ENCODE measurements around the gene RXRA.

Gene RXRA

DNA sequence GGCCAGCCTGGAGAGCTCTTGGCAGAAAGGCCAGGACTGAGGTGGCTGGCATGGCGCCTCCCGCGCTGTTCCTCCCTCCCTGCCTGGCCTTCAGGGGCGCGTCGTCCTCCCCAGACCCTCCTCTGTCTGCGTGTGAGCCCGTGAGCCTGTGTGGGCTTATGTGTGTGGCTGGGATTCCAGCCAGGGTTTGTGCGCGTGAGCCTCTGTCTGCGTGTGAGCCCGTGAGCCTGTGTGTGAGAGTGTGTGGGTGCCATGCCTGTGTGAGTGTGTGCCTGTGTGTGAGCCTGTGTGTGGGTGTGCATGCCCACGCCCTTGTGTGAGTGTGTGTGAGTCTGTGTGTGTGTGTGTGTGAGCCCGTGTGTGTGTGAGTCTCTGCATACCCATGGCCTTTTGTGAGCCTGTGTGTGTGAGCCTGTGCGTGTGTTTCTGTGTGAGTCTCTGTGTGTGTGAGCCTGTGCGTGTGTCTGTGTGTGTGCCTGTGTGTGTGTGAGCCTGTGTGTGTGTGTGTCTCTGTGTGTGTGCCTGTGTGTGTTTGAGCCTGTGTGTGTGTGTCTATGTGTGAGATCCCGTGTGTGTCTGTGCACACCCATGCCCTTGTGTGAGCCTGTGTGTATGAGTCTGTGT lies 13.0 kb downstream of the RXRA start:
- DNase-seq: no peak

DNA sequence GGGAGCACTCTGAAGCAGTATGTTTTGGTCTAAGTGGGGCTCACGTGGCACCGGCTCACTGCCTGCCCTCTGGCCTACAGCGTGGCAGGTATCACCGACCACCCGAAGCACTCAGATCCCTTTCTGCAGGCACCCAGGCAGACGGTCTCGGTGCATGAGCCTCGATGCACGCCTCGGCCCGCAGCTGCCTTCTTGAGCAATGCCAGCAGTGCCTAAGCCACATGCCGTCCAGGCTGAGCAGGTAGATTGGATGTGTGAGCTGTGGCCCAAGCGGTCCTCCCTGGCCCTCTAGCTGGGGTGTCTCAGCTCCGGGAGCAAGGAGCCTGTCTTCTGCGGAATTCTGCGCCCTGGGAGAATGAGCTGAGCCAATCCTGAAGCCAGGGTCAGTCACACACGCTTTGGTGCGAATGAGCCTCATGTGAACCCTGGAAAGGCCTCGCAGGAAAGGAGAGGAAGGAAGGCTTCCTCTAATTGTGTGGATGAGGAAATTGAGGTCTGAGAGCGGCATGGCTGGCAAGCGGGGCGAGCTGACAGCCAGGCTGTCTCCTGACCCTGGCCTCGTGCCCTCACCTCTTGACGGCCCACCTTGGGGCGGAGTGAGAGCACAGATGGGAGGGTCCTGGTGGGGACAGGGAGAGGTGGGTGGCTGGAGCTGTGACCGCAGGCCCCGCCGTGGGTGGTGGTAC lies 14.4 kb downstream of the RXRA start:
- DNase-seq: no peak

DNA sequence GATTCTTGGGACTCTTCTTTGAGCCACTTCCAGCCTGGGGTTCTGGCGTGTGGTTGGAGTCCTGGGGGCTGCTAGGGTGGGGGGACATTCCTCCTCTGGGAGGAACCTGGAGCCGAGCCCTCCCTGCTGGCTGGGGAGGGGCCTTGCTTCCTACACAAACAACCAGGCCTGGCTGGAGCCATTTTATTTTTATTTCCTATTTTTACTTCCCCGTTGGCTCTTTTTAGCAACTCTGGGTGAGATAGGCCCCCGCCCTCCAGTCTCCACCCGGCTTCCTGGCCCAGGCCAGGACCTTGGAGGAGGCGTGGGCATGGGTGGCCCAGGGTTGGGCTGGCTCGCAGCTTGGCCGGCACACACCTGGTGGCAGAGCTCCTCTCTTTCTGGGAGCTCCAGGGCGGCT lies 15.1 kb downstream of the RXRA start:
- no peak for DNase-seq

DNA sequence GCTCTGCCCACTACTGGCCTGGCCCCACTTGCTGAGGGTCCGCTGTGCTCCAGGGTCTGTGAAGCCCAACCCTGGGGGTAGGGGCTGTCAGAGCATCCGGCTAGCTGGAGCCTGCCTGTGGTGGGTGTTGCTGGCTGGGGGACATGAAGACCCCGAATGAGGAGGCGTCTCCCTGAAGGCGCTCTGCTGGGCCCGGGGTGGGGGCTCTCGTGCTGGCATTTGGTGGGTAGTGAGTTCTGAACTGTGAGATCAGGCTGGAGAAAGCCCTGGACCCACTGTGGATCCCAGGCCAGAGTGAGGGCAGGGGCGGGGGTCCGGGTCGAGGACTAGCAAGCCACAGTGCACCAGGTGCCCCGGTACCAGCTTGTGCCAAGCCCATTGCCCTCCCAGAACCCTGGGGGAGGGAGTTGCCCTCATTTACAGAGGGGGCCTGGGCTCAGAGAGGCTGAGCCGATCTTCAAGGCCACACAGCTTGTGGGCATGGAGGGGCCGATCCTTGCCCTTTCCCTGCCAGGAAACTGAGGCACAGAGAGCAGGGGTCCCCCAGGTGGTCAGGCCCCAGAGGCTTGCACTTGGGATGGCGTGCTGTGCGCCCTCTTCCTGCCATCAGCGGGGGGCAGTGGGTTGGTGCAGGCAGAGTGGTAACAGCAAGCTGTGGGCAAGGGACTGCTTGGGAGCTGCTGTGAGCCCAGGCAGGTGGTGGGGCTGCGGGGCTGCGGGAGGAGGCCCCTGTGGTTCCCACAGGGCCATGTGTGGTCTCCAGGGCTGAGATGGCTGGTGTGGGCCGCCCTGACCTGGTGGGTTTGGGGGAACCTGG lies 15.9 kb downstream of the RXRA start:
- DNase-seq: no peak

DNA sequence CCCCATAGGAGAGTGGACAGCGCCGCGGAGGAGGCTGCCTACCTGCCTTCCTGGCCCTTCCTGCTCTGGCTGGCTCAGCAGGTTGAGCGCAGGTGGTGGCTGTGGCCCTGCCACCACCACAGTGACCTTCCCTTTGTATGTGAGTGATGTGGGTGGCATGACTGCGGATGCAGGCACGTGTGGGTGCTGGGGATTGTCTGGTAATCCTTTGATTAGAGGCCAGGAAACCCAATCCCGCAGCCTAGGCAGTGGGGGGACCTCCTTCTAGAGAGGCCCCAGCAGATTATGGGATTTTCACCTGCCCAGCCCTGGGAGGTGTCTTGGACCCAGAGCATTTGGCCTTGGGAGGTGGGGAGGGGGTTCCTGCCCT lies 16.5 kb downstream of the RXRA start:
- DNase-seq: no peak

DNA sequence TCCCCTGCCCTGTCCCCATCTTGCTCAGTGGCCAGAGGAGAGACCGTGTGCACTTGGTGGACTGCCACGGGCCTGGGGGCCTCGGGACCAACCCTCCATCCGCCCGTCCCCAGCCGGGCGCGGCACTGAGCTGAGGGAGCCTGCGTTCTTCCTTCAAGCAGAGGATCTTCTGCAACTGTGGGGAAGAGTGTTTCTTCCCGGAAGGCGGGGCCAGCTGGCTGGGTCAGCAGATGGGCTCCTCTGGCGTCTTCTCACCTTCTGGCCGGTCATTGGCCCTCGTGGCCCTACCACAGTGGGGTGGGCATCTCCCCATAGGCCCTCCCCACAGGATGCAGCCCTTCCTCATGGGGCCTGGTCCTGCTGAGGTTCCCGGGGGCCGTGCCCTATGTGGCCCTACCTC lies 17.4 kb downstream of the RXRA start:
- no peak for DNase-seq

DNA sequence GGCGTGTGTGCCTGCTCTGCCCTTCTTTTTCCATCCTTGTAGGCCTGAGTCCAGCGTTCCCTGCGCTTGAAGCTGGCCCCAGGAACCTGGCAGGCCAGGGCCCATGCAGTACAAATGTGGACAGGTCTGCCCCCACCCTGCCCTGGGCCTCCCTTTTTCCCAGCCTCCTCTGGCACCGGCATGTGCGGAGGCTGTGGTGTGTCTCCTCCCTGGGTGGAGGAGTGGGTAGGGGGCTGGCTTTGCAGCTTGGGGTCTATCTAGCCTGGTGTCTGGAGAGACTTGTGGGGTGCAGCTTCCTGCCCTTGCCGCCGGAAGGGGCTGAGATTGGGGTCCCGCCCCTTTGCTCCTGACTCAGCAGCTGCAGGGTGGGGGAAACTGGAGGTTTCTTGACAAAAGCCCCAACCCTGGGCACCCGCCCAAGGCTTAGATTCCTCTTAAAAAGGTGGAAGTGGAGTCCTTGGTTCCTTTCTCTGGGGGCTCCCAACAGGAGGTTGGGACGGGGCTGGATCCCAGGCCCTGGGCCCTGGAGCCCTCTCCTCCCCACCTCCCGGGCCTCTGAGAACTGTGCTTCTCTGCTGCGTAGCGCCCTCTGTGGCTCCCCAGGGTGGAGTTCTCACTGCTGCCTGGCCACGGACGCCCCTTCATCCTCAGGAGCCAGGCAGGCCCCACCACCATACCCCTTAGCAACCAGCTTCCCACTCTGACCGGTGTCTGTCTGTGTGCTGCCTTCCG lies 18.0 kb downstream of the RXRA start:
- DNase-seq: no peak

DNA sequence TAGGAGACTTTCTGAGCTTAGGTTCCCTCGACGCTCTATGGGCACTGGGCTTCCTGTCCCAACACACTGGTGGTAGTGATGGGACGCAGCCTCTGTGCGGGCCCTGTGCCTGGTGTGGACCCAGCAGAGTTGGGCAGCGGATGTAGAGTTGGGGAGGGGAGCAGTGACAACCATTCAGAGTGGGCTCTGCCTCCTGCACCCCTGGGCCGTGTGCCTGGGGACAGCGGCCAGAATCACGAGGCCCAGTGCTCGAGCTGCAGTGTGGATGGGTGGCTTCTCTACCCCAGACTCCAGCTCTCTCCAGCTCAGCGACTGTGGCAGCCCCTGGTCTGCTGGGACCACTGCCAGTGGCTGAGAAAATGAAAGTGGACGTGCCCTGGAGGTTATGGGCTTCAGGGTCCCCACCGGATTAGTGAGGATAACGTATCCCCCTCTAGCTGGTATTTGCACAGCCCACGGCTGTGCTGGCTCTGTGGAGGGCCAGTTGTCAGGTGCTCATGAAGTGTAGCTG lies 18.6 kb downstream of the RXRA start:
- no peak for DNase-seq

DNA sequence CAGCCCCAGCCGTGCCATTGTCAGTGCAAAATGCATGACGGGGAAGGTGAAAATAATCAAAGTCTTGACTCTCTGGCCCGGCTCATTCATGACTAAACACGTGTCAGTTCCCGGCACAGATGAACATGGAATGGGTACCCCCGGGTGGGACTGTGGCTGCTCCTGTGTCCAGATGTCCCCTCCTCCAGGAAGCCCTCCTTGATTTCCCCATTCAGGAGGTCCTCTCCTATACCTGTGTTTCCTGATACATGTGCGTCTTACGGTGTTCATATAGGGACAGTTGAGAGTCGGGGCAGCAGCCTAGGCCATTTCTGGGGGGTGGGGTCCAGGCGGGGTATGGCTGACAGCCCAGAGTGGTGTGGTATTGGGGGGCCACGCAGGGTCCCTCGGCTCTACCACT lies 19.5 kb downstream of the RXRA start:
- no peak for DNase-seq

DNA sequence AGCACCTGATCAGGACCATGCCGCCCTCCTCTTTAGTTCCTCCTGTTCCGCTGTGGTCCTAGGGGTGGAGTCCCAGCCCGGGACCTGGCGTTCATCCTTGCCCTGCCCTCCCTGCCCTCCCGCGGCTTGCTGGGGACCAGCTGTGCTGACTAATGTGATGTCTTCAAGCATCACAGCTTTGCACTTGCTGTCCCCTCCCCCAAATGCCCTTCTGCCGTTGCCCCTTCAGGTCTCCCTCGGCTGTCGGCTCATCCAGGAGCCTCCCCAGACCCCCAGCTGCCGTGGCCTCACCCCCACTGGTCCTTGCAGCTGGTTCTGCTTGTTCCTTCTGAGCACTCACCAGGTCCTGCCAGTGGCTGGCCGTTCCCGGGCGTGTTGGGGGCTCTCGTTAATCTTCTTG lies 19.9 kb downstream of the RXRA start:
- DNase-seq: no peak

DNA sequence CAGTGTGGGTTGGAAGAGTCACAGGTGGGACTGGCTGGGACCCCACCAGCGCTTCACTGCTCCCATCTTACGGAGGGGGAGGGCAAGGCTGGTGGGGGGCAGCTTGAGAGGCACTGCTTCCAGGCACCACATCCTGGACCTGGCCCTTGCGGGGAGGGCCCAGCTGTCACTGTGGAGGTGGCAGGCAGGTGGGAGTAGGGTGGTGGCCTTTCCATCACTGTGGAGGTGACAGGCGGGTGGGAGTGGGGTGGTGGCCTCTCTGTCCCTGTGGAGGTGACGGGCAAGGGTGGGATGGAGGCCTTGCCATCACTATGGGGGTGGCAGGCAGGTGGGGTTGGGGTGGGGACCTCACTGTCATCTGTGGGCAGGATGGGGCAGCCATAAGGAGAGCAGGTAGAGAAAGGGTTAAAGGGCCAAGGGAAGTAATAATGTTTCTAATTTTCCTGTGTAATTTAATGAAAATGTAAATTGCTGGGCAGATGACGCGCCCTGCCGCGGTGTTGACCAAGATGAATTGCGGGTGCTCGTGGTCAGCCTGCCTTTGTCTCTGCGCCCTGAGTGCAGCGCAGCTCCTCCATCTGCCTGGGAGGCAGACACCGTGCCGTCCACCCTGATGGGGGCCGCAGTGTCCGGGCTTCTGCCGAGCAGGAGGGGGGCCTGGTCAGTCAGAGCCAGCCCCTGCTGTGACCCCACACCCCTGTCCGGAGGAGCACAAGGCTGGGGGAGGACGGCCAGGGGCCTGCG lies 20.8 kb downstream of the RXRA start:
- DNase-seq: no peak

DNA sequence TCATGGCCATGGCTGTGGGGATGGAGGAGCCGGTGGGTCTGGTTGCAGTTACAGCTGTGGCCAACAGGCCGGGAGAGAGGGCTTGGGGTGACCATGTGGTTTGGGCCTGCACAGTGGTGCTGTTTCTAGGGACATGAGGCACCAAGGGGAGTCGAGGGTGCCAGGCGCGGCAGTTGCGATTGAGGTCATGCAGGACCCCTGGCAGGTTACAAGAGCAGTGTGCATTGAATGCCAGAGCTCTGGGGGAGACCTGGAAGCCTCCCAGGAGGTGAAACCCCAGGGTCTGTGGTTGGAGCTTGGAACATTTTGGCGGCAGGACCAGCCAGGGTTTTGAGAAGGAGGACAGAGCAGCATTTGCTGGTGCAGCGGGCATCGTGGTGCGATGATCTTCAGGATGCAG lies 21.7 kb downstream of the RXRA start:
- no peak for DNase-seq

DNA sequence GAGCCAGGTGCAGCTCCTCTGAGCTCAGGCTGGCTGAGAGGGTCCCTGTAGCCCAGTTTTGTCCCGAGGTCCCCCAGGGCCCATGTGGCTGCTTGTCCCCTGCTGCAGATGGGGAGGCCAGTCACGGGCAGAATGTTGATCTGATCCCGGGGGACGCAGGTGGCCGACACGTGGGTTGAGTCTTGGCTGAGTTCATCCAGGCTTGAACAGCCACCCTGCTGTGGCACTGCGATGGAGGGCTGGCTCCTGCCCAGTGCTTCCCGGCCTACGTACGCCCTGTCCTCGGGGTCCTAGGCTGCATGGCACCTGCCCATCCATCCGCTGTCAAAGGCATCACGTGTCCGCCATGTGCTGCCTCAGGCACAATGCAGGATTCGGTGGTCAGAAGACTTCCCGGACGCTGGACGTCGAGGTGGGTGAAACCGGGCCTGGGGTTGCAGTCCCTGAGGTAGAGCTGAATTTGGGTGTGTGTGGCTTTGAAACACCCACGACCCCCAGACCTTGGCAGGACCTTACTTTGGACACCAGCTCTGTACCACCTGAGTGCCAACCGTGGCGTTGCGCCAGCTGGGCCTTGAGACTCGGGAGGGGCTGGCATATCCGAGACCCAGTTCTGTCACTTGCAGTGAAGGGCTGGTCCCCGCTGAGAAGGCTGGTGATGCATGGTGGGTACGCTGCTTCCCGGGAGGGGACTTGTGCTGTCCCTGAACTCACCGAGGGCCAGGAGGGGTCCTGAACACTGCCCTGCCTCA lies 22.3 kb downstream of the RXRA start:
- DNase-seq: no peak

DNA sequence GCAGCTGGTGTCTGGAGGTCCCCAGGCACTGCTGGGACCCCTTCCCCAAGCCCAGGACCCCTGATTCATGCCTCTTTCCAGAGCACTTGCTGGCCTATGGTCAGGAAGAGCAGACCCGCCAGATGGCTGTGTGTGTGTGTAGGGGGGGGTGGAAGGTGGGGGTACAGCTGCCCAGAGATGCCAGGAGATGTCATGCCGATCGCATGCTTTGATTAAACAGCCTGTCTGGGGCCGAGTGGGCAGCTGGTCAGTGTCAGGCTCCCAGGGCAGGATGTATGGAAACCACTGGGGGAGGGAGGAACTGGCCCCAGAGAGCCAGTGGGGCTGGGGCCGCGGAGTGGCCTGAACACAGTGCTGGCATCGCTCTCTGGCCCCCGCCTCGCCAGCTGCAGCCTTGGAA lies 23.7 kb downstream of the RXRA start:
- DNase-seq: no peak

DNA sequence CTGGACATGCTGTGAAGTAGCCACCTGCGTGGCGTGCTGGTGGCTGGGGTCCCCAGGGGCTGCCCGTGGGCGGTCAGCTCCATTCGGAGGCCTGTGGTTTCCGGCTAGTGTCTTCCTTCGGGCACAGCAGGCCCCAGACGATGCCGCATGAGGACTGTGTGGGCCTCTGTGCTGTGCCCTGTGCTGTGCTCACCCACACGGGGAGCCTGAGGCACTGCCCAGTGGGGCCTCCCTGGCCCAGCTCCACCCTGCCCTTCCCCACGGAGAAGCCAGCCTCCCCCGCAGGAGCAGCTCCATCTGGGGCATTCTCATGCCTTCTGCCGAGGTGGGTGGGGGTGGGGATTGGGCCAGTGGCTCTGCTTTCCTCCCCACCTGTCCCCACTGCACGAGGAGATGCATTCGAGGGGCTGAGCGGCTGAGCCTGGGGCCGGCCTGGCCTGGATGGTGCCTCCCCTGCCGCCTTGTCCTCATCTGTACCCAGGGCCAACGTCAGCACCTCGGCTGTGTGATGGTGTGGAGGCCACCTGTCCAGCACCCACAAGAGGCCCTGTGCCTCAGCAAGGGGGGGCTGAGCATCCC lies 24.2 kb downstream of the RXRA start:
- DNase-seq: no peak

DNA sequence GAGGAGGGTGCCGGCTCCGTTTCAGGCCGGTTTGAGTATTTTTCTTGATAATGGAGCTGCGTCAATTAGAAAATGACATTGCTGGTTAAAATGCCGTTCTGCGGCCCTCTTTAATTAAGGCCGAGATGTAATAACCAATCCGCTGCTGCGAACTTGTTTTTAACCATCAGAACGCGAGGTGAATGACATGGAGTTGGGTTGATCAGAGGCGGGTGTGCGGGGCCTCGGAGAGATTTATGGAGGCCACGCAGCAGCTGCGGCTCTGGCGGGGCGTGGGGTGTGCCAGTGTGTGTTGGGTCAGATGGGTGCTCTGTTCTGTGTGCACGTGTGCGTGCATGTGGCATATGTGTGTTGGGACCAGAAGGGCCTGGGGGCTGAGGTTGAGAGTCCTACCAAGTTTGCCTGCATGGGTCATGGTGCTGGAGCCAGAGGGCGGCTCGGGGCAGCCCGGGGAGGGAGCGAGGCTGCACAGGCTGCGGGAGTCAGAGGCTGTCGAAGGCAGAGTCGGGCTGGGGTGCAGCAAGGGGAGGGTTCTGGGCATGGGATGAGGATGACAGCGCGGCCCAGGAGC lies 25.4 kb downstream of the RXRA start:
- DNase-seq: no peak

DNA sequence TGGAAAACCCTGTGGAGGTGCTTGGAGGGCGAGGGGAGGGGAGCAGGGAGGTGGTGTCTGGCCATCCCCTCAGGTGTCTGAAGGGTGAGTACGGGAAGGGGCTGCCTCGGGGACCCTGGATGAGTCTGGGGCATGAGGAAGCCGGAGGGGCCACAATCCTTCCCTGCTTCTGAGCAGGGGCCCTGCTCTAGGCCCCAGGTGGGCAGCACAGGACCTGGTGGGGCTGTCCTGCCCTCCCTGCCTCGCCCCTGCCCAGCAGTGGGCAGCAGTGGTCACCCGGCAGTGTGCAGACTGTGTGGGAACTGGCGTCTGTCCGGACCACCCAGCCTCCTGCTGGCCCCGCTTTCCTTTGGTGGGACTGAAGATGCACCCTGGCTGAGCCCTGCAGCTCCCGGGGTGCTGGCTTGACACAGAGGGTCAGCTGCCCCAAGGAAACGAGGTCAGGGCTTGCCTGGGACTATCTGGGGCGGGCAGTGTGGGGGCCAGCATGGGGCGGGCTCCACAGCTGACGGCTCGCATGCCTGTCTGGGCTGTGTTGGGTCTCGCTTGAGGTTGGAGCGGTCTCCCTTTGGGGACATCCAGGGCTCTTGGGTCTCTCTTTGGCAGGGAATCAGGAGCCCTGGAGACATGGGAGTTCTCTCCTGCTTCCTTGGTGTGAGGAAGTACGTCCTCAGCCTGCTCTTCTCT lies 26.1 kb downstream of the RXRA start:
- no peak for DNase-seq

DNA sequence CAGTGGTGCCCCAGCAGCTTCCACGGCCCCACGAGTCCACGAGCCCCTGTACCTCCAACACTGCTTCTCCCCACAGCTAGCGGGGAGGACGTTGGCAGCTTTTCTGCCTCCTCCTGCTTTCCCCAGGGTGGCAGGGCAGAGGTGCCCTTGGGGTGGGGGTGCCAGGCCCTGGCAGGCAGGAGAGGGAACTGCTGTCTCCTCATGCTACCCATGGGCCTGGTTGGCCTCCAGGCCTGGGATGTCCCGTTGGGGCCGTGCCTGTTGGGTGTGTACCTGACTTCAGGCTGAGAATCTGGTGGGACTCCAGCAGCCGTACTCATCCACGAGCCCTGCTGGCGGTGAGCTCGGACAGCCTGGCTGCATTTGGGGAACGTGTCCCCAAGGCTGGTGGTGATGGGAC lies 27.3 kb downstream of the RXRA start:
- DNase-seq: no peak

DNA sequence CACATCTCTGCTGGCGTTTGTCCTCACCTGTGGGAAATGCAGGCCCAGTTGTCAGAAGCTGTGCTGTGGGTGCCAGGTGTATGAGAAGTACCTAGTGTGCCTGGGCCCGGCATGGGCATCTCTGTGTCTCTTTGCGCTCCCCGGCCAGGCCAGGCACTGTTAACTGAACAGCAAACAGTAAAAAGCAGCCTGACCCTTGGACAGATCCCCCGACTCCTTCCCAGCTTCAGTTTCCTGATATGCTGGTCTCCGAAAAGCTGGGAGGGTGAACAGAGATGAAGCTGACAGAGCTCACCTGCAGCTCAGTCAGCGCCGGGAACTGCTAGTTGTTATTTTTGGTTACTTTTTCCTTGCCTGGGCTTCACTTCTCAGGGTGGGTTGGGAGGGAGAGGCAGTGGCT lies 28.9 kb downstream of the RXRA start:
- no peak for DNase-seq

DNA sequence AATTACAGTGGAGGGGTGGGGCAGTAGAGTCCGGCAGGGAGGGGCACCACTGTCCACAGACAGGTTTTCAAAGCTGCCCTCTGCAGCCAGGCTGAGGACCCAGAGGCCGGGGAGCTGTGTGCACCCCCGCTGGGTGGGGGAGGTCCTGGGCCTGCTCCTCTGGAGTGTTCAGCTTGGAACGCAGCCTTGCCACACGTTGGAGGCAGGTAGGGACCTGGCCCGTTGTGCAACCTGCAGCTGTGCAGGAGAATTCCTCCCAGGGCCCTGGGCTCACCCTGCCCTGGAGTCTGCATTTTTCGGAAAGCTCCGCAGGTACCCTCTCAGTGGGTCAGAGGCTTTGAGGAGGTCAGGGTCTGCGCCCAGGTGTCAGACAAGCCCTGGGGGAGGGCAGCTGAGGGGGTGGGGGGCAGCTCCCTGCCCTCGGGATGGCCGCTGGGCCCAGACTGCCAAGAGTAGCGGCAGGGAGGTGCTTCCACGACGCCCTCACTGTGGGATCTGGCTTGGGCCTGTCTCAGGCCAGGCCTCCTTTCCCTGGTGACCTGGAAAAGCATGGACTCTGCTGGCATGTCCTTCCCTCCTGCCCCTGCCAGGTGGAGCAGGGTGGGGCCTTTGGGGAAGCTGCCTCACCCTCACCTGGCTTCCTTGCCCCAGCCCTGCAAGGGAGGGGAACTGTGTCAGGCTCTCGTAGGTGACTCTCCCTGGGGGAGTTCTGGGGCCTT lies 29.5 kb downstream of the RXRA start:
- DNase-seq: no peak

Data from activated CD4-positive, alpha-beta T cell treated with anti-CD3 and anti-CD28 coated beads for 1 hour (primary cell).